HUES6 (cell line): ENCODE data around the gene NCOA1.

Source experiments
- H3K27ac ChIP-seq: 2 replicates; pipeline ENCODE4 v1.7.0; 2013; ENCODE audit warnings: low read depth, mild to moderate bottlenecking, low read length, inconsistent platforms
- H3K27me3 ChIP-seq: 2 replicates; pipeline ENCODE4 v1.6.1; 2013; ENCODE audit warnings: low read length; ENCODE audit not compliant: control insufficient read depth, insufficient read depth
- H3K36me3 ChIP-seq: 2 replicates; pipeline ENCODE4 v1.6.1; 2013; ENCODE audit warnings: low read length; ENCODE audit not compliant: control insufficient read depth, insufficient read depth
- H3K4me1 ChIP-seq: 2 replicates; pipeline ENCODE4 v1.6.1; 2013; ENCODE audit warnings: low read length; ENCODE audit not compliant: control insufficient read depth, insufficient read depth
- H3K4me3 ChIP-seq: 2 replicates; pipeline ENCODE4 v1.5.1; 2013; ENCODE audit warnings: low read depth, low read length
- H3K9ac ChIP-seq: one replicate; pipeline ENCODE4 v1.6.1; 2013; ENCODE audit warnings: mild to moderate bottlenecking, low read length
- H3K9me3 ChIP-seq: 2 replicates; pipeline ENCODE4 v1.6.1; 2013; ENCODE audit warnings: low read depth, low read length; ENCODE audit not compliant: control insufficient read depth, insufficient read depth

The NCOA1 gene

GRCh38 chr2:24813691-24814137, 322.7 kb downstream of the NCOA1 start:
- Histone ChIP-seq H3K9ac (no peak overlapping the region), H3K9me3 (no peaks in the 10 kb centered on the region), H3K4me3 (no peak overlapping the region), H3K27ac (no peak overlapping the region), H3K36me3 (peaks cover 56% of the 10 kb centered on the region), H3K4me1 (no peaks in the 10 kb centered on the region), H3K27me3 (no peaks in the 10 kb centered on the region)

GRCh38 chr2:24814516-24814915, 323.5 kb downstream of the NCOA1 start:
- Histone ChIP-seq H3K27ac (no peak overlapping the region), H3K36me3 (peaks cover 64% of the 10 kb centered on the region), H3K9ac (no peak overlapping the region), H3K27me3 (no peaks in the 10 kb centered on the region), H3K4me3 (no peak overlapping the region), H3K4me1 (no peaks in the 10 kb centered on the region), H3K9me3 (no peaks in the 10 kb centered on the region)

- no peak overlapping the region for H3K9ac ChIP-seq
- no peak overlapping the region for H3K27ac ChIP-seq
- no peaks in the 10 kb centered on the region for H3K9me3 ChIP-seq
- H3K36me3 ChIP-seq, result peaks cover 70% of the 10 kb centered on the region
- H3K27me3 ChIP-seq, result no peaks in the 10 kb centered on the region
- peaks cover under 1% of the 10 kb centered on the region; the same call in 1 of the 2 replicates for H3K4me1 ChIP-seq
- no peak overlapping the region for H3K4me3 ChIP-seq
Observed at GRCh38 chr2:24815171-24815570, 324.1 kb downstream of the NCOA1 start.

- no peak overlapping the region for H3K4me3 ChIP-seq
- no peak overlapping the region for H3K9ac ChIP-seq
- H3K27ac ChIP-seq, result no peak overlapping the region
- no peaks in the 10 kb centered on the region for H3K27me3 ChIP-seq
- H3K36me3 ChIP-seq, result peaks cover 83% of the 10 kb centered on the region
- peaks cover 13% of the 10 kb centered on the region for H3K4me1 ChIP-seq
- H3K9me3 ChIP-seq, result no peaks in the 10 kb centered on the region
Observed at GRCh38 chr2:24816404-24816803, 325.4 kb downstream of the NCOA1 start.

- Histone ChIP-seq H3K4me3 (no peak overlapping the region), H3K4me1 (peaks cover 18% of the 10 kb centered on the region), H3K9me3 (no peaks in the 10 kb centered on the region), H3K36me3 (peaks cover 83% of the 10 kb centered on the region), H3K9ac (no peak overlapping the region), H3K27ac (no peak overlapping the region), H3K27me3 (no peaks in the 10 kb centered on the region)
Observed at GRCh38 chr2:24816884-24817283, 325.8 kb downstream of the NCOA1 start.

GRCh38 chr2:24818721-24819167, 327.7 kb downstream of the NCOA1 start:
- H3K27ac ChIP-seq, result no peak overlapping the region
- no peaks in the 10 kb centered on the region for H3K9me3 ChIP-seq
- H3K4me1 ChIP-seq, result peaks cover 30% of the 10 kb centered on the region
- peaks cover 86% of the 10 kb centered on the region for H3K36me3 ChIP-seq
- H3K9ac ChIP-seq, result no peak overlapping the region
- H3K27me3 ChIP-seq, result no peaks in the 10 kb centered on the region
- no peak overlapping the region for H3K4me3 ChIP-seq

GRCh38 chr2:24819442-24820174, 328.6 kb downstream of the NCOA1 start:
- H3K27me3 ChIP-seq, result no peaks in the 10 kb centered on the region
- peaks cover 30% of the 10 kb centered on the region for H3K4me1 ChIP-seq
- peaks cover 83% of the 10 kb centered on the region for H3K36me3 ChIP-seq
- no peak overlapping the region for H3K9ac ChIP-seq
- no peak overlapping the region for H3K4me3 ChIP-seq
- no peak overlapping the region for H3K27ac ChIP-seq
- H3K9me3 ChIP-seq, result no peaks in the 10 kb centered on the region

- Histone ChIP-seq H3K36me3 (peaks cover 80% of the 10 kb centered on the region), H3K4me3 (no peak overlapping the region), H3K9ac (no peak overlapping the region), H3K9me3 (no peaks in the 10 kb centered on the region), H3K27me3 (no peaks in the 10 kb centered on the region), H3K4me1 (peaks cover 30% of the 10 kb centered on the region), H3K27ac (no peak overlapping the region; the same call in 1 of the 2 replicates)
Observed at GRCh38 chr2:24820175-24820513, 329.1 kb downstream of the NCOA1 start.
